ACC112 (cell line): ENCODE results near the gene LORICRIN.
"Not testable (repeated sequence)": the region's sequence is repeated elsewhere in the genome, so short reads cannot be mapped to it uniquely, and the experiment has no call there.

Experiments
- H2AFZ ChIP-seq: fragments of 200-600 bp; sonication (generic); one replicate; pipeline ENCODE4 v1.6.0; 2017; ENCODE audit warnings: antibody characterized with exemption, low read length; ENCODE audit not compliant: unreplicated experiment
- H3K27ac ChIP-seq: fragments of 200-600 bp; sonication (generic); 2 replicates; pipeline ENCODE4 v1.5.1; 2014; ENCODE audit warnings: low read depth, mild to moderate bottlenecking, antibody characterized with exemption, low read length, moderate library complexity
- H3K27me3 ChIP-seq: fragments of 200-600 bp; sonication (generic); 2 replicates; pipeline ENCODE4 v1.6.1; 2014; ENCODE audit warnings: mild to moderate bottlenecking, antibody characterized with exemption, low read length, moderate library complexity, mixed read lengths; ENCODE audit not compliant: insufficient read depth
- H3K36me3 ChIP-seq: fragments of 200-600 bp; sonication (generic); 2 replicates; pipeline ENCODE4 v1.6.1; 2016; ENCODE audit warnings: mild to moderate bottlenecking, antibody characterized with exemption, low read length, moderate library complexity, mixed read lengths; ENCODE audit not compliant: insufficient read depth
- H3K4me1 ChIP-seq: fragments of 200-600 bp; sonication (generic); one replicate; pipeline ENCODE4 v1.6.1; 2016; ENCODE audit warnings: low read length, mixed read lengths; ENCODE audit not compliant: insufficient read depth, unreplicated experiment, control insufficient read depth
- H3K4me3 ChIP-seq: fragments of 200-600 bp; sonication (generic); 2 replicates; pipeline ENCODE4 v1.5.1; 2014; ENCODE audit warnings: mild to moderate bottlenecking, low read depth, low read length
- H3K79me2 ChIP-seq: fragments of 200-600 bp; sonication (generic); one replicate; pipeline ENCODE4 v1.6.0; 2016; ENCODE audit warnings: low read length; ENCODE audit not compliant: control insufficient read depth, unreplicated experiment, insufficient read depth

LORICRIN gene

DNA sequence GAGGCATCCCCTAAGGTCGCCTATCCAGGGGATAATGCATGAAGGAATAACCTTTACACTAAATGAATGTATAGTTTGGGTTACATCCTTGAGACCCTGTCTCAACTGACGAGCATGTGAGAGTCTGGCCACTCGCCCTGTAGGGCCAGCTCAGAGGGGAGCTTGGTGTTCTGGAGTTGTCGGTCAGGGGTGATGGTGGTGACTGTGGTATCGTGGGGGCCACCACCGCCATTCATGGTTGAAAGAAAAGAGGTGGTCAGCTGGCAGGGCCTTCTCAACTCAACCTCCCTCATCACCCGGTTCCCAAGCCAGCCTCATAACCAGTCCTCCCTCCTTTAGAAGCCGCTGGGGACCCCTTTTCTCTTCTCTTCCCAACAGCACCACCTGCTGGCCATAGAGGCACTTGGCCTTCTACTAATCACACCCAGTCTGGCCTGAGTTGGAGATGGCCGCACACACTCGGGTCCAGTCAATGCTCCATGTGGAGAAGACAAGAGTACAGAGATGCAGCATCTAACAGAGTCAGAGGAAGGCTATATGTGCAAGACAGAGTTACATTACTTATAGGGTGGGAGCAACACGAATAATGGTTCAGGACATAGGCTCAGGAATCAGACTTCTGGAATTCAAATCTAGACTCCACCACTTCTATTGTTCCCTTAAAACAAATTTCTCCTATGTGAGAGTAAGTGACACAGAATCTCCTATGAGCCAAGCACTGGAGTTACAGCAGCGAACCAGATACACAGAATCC lies 30.2 kb upstream of the LORICRIN start:
- peaks cover 34% of the 10 kb centered on the region for H3K27me3 ChIP-seq
- not testable (repeated sequence) for H3K36me3 ChIP-seq, H3K27ac ChIP-seq, H3K79me2 ChIP-seq, H2AFZ ChIP-seq, H3K4me1 ChIP-seq, H3K4me3 ChIP-seq

DNA sequence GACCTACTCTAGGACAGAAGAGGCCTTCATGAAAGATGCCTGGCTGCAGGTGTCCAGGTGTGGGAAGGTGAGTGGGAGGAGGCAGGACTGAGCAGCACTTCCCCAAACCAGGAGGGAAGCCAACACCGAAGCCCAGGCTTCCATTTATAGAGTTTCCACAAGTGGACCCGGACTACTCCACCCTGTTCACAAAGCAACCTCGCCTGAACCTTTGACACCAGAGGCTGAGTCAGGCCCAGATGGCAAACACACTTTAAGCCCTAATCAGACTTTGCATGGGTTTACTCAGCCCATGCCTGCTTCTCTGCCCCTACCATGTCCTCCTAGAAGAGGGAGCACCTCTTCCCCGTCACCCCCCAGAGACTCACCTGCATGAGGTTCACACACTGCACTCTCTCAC lies 28.1 kb upstream of the LORICRIN start:
- no peaks in the 10 kb centered on the region for H3K79me2 ChIP-seq
- no peaks in the 10 kb centered on the region for H3K4me1 ChIP-seq
- H3K27ac ChIP-seq: no peak overlapping the region
- peaks cover 22% of the 10 kb centered on the region; the same call in 1 of the 2 replicates for H3K27me3 ChIP-seq
- H2AFZ ChIP-seq: no peak overlapping the region
- H3K36me3 ChIP-seq: no peaks in the 10 kb centered on the region
- H3K4me3 ChIP-seq: no peak overlapping the region

DNA sequence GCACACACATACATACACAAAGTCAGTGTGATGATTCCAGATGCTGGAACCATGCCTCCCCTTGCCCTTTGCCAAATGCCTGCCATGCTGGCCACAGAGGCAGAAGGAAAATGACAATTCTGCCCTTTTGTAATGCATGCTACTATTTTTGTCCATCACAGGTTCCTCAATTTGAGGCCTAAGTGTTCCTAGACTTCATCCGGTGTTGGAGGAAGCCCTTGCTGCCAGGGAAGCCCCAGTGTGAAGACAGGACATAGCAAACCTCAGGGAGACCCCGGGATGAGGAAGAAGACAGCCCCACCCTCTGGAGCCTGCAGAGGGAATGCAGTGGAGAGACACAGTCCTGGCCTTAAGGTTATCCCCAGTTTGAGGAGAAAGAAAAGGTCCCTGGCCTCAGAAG lies 27.7 kb upstream of the LORICRIN start:
- Histone ChIP-seq H3K27ac (no peak overlapping the region), H2AFZ (no peak overlapping the region), H3K27me3 (peaks cover 21% of the 10 kb centered on the region; the same call in 1 of the 2 replicates), H3K36me3 (no peaks in the 10 kb centered on the region), H3K79me2 (no peaks in the 10 kb centered on the region), H3K4me1 (no peaks in the 10 kb centered on the region), H3K4me3 (no peak overlapping the region)

DNA sequence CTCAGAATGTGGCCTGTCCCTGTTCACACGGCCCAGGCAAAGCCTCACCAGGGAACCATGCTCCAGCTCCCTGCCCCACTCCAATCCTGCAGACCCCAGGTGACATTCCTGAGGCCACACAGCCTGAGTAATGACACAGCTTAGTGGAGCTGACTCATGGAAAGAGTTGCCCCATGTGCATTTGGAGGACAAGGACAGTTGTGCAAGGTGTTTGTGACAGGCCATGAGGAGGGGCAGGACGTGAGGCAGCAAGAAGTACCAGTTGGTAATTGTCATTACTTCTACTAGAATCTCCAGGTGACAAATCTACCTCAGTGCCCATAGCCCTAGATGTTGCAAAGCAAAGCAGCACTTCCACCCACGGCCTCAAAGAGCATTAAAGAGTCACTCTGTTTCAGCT lies 26.9 kb upstream of the LORICRIN start:
- H3K36me3 ChIP-seq: no peaks in the 10 kb centered on the region
- no peak overlapping the region for H3K27ac ChIP-seq
- no peak overlapping the region for H2AFZ ChIP-seq
- no peak overlapping the region for H3K4me3 ChIP-seq
- peaks cover 24% of the 10 kb centered on the region; the same call in 1 of the 2 replicates for H3K27me3 ChIP-seq
- H3K4me1 ChIP-seq: no peaks in the 10 kb centered on the region
- H3K79me2 ChIP-seq: no peaks in the 10 kb centered on the region

DNA sequence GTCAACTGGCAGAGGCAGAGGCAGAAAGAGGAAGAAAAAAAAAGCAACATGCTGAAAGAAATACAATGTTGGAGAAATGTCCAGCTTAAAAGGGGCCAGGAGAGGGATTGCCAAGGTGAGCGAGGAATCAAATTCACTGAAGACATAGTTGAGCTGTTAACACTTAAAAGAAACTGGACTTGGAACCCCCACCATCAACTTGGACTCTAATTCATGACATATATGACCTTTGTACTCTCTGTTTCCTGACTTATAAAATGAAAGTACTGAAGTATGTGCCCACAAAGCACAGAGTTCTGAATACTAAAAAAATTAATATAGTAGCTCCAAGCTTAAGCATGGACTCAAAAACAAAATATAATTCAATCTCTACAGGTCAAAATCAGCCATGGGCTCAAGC lies 26.0 kb upstream of the LORICRIN start:
- no peak overlapping the region for H3K4me3 ChIP-seq
- no peak overlapping the region for H3K27ac ChIP-seq
- no peaks in the 10 kb centered on the region for H3K36me3 ChIP-seq
- no peaks in the 10 kb centered on the region for H3K4me1 ChIP-seq
- no peak overlapping the region for H2AFZ ChIP-seq
- no peaks in the 10 kb centered on the region for H3K79me2 ChIP-seq
- peaks cover 22% of the 10 kb centered on the region; the same call in 1 of the 2 replicates for H3K27me3 ChIP-seq

DNA sequence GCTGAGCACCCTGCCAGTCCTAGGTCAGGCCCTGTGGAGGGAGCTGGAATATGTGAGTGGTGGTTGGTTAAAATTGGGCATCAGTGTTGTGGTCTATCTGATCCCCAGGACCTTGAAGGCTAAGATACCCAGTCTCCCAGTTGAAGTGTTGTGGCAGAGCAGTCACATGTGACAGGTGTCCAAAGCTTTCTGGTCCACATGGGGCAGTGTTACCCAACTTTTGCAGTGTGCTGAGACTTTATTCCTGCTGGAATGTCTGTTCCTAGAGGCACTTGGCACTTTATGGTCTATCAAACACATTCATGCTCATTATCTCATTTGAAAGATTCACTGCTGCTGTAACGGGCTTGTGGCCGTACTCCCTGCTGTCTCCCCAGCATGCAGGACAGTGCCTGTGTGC lies 21.0 kb upstream of the LORICRIN start:
- no peak overlapping the region for H3K4me3 ChIP-seq
- H3K27me3 ChIP-seq: peaks cover 10% of the 10 kb centered on the region; the same call in 1 of the 2 replicates
- no peaks in the 10 kb centered on the region for H3K79me2 ChIP-seq
- H3K27ac ChIP-seq: no peak overlapping the region
- no peaks in the 10 kb centered on the region for H3K36me3 ChIP-seq
- H3K4me1 ChIP-seq: no peaks in the 10 kb centered on the region
- H2AFZ ChIP-seq: no peak overlapping the region

DNA sequence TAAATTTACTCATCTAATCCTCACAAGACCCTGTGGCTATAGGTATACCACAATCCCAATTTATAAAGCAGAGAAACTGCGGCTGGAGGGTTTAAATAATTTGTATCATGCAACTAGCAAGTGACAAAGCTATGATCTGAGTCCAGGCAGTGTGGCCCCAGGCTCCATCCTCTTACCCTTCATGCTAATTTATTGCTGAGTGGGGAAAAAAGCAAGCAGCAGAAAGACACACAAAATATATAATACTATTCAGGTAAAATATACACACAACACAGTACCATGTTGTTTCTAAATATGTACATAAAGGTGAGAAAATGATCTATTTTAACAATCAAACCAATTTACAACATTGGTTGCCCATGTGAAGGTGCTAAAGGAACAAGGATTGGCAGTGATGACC lies 17.3 kb upstream of the LORICRIN start:
- Histone ChIP-seq H3K36me3 (no peaks in the 10 kb centered on the region), H3K4me1 (no peaks in the 10 kb centered on the region), H2AFZ (no peak overlapping the region), H3K27ac (no peak overlapping the region), H3K79me2 (no peaks in the 10 kb centered on the region), H3K4me3 (no peak overlapping the region), H3K27me3 (peaks cover 3% of the 10 kb centered on the region; the same call in 1 of the 2 replicates)

DNA sequence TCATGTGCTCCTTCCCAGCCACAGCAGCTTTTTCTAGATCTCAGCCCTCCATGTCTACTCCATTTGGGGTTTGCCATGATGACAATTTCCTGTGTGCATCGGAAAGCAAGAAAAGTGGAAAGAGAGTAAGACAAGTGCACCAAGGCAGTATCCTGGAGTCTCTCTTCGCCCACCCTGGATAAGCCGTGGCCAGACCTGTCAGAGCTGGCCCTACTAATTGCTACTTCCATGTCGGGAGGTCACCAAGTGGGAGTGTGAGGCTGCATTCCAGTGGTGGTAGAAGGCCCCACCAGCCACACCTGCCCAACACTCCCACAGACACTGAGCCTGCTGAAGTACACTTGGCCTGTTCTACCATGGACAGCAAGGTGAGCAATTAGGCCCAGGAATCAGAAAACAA lies 14.0 kb upstream of the LORICRIN start:
- Histone ChIP-seq H3K79me2 (no peaks in the 10 kb centered on the region), H2AFZ (no peak overlapping the region), H3K4me1 (no peaks in the 10 kb centered on the region), H3K27me3 (no peaks in the 10 kb centered on the region), H3K4me3 (no peak overlapping the region), H3K36me3 (no peaks in the 10 kb centered on the region), H3K27ac (no peak overlapping the region)

DNA sequence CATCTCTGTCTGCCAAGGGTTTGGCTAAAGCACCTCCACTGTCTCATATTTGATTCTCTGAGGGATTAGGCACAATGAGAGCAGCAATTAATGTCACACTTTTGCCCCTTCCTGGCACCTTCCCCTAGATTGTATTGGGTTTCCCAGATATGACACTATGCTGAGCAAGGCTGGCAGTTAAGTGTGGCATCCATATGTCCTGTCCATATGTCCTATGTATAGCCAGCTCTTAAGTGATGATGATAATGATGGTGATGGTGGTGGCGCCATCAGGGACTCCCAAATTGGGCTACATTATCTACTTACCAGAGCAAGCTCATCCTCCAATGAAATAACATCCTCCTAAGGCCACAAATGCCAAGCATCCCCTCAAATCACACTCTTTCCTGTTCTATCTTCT lies 13.5 kb upstream of the LORICRIN start:
- Histone ChIP-seq H3K4me1 (no peaks in the 10 kb centered on the region), H3K27ac (no peak overlapping the region), H2AFZ (no peak overlapping the region), H3K36me3 (no peaks in the 10 kb centered on the region), H3K27me3 (no peaks in the 10 kb centered on the region), H3K79me2 (no peaks in the 10 kb centered on the region), H3K4me3 (no peak overlapping the region)

DNA sequence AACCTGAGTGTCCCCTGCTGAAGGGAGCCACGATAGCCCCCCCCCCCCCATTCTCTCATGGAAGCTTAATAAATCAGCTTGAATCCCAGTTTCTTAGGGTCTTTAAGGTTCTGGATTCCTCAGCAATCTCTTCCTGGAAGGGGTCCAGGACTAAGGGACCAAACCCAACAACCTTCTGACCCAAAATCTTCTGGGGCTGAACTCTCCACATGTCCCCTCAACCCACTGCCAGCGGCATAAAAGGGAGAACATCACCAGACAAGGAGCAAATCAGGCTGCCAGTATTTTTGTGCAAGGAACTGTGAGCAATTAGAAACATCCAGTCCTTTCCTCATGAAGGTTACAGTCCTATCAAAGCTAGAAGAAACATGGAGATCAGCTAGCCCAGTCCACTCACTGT lies 12.7 kb upstream of the LORICRIN start:
- Histone ChIP-seq H3K79me2 (no peaks in the 10 kb centered on the region), H3K27me3 (no peaks in the 10 kb centered on the region), H3K36me3 (no peaks in the 10 kb centered on the region), H2AFZ (no peak overlapping the region), H3K4me1 (no peaks in the 10 kb centered on the region), H3K4me3 (no peak overlapping the region), H3K27ac (no peak overlapping the region)

DNA sequence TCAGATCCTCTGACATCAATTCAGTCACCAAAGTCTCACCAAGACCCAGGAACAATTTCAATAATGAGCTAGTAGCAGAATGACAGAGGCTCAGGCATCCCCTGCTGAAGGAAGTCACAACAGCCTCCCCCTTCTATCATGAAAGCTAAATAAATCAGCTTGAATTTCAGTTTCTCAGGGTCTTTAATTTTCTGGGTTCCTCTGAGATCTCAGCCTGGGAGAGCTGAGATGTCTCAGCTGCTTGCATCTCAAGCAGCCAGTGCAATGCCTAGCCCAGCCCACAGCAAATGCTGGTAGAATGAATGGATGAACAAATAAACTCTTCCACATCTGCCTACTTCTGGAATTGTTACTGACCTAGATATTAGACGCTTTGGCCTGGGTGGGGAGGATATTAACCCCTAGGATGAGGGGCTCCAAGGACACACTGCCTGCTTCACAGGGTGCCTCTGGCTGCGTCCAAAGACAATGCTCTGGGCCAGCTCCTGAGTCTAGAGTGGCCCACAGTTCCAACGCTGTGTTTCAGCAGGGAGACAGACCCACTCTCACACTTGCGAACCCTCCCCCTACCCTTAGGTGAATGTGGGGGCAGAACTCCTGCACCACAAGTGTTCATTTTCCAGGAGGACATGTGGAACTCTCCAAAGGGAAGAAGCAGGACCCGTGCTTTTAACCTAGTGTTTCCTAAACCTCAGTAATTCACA lies 11.2 kb upstream of the LORICRIN start:
- Histone ChIP-seq H3K4me3 (no peak overlapping the region), H3K27me3 (no peaks in the 10 kb centered on the region), H3K36me3 (no peaks in the 10 kb centered on the region)

More for the DNA sequence above, 11.2 kb upstream of the LORICRIN start:
- no peak overlapping the region for H2AFZ ChIP-seq
- H3K79me2 ChIP-seq: no peaks in the 10 kb centered on the region
- no peak overlapping the region for H3K27ac ChIP-seq
- no peaks in the 10 kb centered on the region for H3K4me1 ChIP-seq
